ENCODE measurements around the gene APLNR. TPM values are rescaled to one million over a fixed set of nuclear protein-coding genes. Genes with fewer than 3 reads are reported as not detected.

The APLNR gene
- total and polyA plus RNA-seq, 2 donors (not counting 3 experiments of a cell fraction or from before 2014, with no cell fraction given), result 0.04 to 0.38 TPM

GRCh38 chr11:57239348-57239747, 2.3 kb upstream of the APLNR start:
- H2AFZ ChIP-seq (ENCODE audit: low read depth, low read length), result no peak overlapping the region
- no peak overlapping the region for H3K27ac ChIP-seq (ENCODE audit: insufficient read depth, low read depth, low read length)
- dilution Hi-C loops (cut with MboI; ENCODE audit: extremely low pct_ligation_motif_present, low sequenced_read_pairs), result no loop called here
- TF ChIP-seq GATA2 (IDR thresholded peaks at IDR 0.05; ENCODE audit: insufficient read depth, insufficient read length, low read depth, low read length) (no peak), MAX (IDR thresholded peaks at IDR 0.05; ENCODE audit: insufficient read depth, insufficient read length) (no peak), POLR2A (IDR thresholded peaks at IDR 0.05; ENCODE audit: low read depth, low read length) (no peak), JUN (IDR thresholded peaks at IDR 0.05; ENCODE audit: borderline replicate concordance, insufficient read depth, insufficient read length, low read depth) (no peak), CTCF (IDR thresholded peaks at IDR 0.05; ENCODE audit: extremely low read depth in 1 of 2, insufficient read depth in 1 of 2, low read depth in 1 of 2, low read length in 2 of 2) (no peak), MYC (IDR thresholded peaks at IDR 0.05; ENCODE audit: low read depth, low read length) (no peak), EZH2 (IDR thresholded peaks at IDR 0.05; ENCODE audit: borderline replicate concordance, low read depth, low read length, severe bottlenecking) (no peak), POLR2AphosphoS5 (IDR thresholded peaks at IDR 0.05; ENCODE audit: insufficient read depth, low read depth, low read length) (no peak)
- H4K20me1 ChIP-seq (replicated peaks; ENCODE audit: control insufficient read depth, extremely low read depth, insufficient read depth, low read length), result no peaks in the 10 kb centered on the region
- no peaks in the 10 kb centered on the region for H3K9me1 ChIP-seq (replicated peaks; ENCODE audit: control insufficient read depth, extremely low read depth, insufficient read depth, low read length)
- H3K27me3 ChIP-seq (ENCODE audit: control insufficient read depth in 2 of 2, insufficient read depth in 2 of 2, low read length in 2 of 2), result peaks cover 34 to 36% of the 10 kb centered on the region in 2 experiments
- DNase-seq (ENCODE audit: low read depth, low spot score) (no peak), FAIRE-seq (no peak)
- H3K36me3 ChIP-seq (ENCODE audit: control insufficient read depth in 2 of 2, extremely low read depth in 1 of 2, insufficient read depth in 2 of 2, low read length in 2 of 2), result no peaks in the 10 kb centered on the region
- no peaks in the 10 kb centered on the region for H3K9me3 ChIP-seq (replicated peaks; ENCODE audit: control insufficient read depth, insufficient read depth, low read length)
- H3K4me1 ChIP-seq (ENCODE audit: control insufficient read depth, extremely low read depth, insufficient read depth, low read length), result no peaks in the 10 kb centered on the region
- no peak overlapping the region for H3K4me2 ChIP-seq (ENCODE audit: insufficient read depth, low read length)
- no TSS peak for BruUV-seq (replicated peaks)
- no peak overlapping the region for H3K9ac ChIP-seq (replicated peaks; ENCODE audit: extremely low read depth, insufficient read depth, low read length)
- H3K79me2 ChIP-seq (ENCODE audit: control insufficient read depth, insufficient read depth, low read length), result no peaks in the 10 kb centered on the region
- ChIA-PET POLR2A (no interaction called here), CTCF (interaction anchor here (3.7 kb wide), 1 partner anchor 10 kb away, joined by 31 read pairs; no protein-coding TSS in a partner anchor)
- no peak overlapping the region for H3K4me3 ChIP-seq (replicated peaks in 1 of 3; ENCODE audit: insufficient read depth in 1 of 3, low read depth in 1 of 3, low read length in 3 of 3)
- intact Hi-C loops (cut with micrococcal nuclease), result no loop called here
